Mucosa of rectum (tissue), 2 donors: ENCODE data around the gene GVQW3.

Source experiments
- H3K27ac ChIP-seq, 2 donors: one replicate each; pipeline ENCODE4 v1.7.0; 2013; ENCODE audit warnings: inconsistent platforms in 2 of 2, low read depth in 2 of 2, low read length in 2 of 2
- H3K27me3 ChIP-seq, 2 donors: one replicate each; pipeline ENCODE4 v1.7.0; 2013; ENCODE audit warnings: low read length in 2 of 2; ENCODE audit not compliant: control insufficient read depth in 2 of 2, insufficient read depth in 2 of 2
- H3K36me3 ChIP-seq, 2 donors: one replicate each; pipeline ENCODE4 v1.7.0; 2013; ENCODE audit warnings: low read length in 2 of 2; ENCODE audit not compliant: control insufficient read depth in 2 of 2, insufficient read depth in 2 of 2
- H3K4me1 ChIP-seq, 2 donors: one replicate each; pipeline ENCODE4 v1.7.0; 2013; ENCODE audit warnings: low read length in 2 of 2, mild to moderate bottlenecking in 1 of 2; ENCODE audit not compliant: control insufficient read depth in 2 of 2, insufficient read depth in 2 of 2
- H3K4me3 ChIP-seq, 2 donors: one replicate each; pipeline ENCODE4 v1.7.0; 2013; ENCODE audit warnings: low read length in 2 of 2
- H3K9ac ChIP-seq, 2 donors: one replicate each; pipeline ENCODE4 v1.7.0; 2013; ENCODE audit warnings: low read length in 2 of 2, low read depth in 1 of 2, mild to moderate bottlenecking in 1 of 2
- H3K9me3 ChIP-seq, 2 donors: one replicate each; pipeline ENCODE4 v1.7.0; 2013; ENCODE audit warnings: low read length in 2 of 2; ENCODE audit not compliant: control insufficient read depth in 2 of 2
- donor health status: healthy.
- donor health status: Normal muscosa, but diverticular disease.

GVQW3 gene

DNA sequence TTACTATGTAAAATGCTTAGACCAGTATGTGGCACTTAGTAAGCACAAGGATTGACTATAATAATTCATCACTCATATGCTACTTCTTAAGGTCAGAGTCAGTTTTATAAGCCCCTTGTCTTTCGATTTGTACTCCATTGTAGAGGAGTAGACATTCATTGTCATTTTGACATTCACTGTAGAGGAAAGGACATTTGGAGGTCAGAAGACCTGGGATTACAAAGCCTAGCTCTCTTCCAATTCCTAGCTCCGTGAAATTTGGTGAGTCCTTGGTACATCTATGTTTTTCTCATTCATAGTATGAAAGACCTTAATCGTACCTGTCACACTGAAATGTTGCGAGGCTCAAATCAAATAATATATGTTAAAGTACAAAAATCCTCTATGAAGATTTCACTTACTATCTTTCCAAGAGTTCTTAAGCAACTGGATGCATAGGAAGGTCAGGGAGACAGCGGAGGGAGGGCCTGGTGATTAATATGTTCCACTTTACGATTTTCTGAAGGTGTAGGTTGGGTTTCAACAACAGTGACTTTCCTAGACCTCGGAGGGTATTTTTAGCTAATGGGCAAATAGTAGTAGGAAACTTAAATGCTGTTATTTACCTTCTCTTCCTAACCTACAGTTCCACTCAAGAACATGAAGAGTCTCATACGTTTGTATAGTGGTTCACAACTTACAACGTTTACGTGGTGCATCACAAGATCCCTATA lies 62.3 kb downstream of the GVQW3 start:
- peaks cover 2 to 17% of the 10 kb centered on the region in 2 donors for H3K36me3 ChIP-seq
- H3K27ac ChIP-seq: peak overlapping the region in 1 of 2 donors; percentile 93

DNA sequence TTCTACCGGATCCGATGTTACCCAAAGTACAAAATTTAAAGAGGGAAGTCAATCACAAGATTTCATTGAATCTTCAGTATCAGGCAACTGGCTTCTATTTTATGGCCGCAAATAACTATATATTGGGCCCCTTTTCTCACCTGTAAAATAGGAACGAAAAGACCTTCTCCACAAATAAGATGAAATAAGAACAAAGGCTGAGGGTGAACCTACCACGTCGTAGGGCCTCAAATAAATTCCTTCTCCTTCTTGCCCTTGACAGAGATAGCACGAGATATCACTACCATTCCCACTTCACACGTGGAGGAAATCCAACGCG lies 62.9 kb downstream of the GVQW3 start:
- H3K9ac ChIP-seq: peak overlapping the region; percentile 89 to 99
- peaks cover 5 to 18% of the 10 kb centered on the region in 2 donors for H3K36me3 ChIP-seq
- H3K27me3 ChIP-seq: no peaks in the 10 kb centered on the region
- peak overlapping the region; percentile 89 to 93 for H3K27ac ChIP-seq
- H3K4me3 ChIP-seq: peak overlapping the region; percentile 97 to 100
- peaks cover 10 to 14% of the 10 kb centered on the region in 2 donors for H3K4me1 ChIP-seq
- no peaks in the 10 kb centered on the region for H3K9me3 ChIP-seq

More for the DNA sequence above, 62.3 kb downstream of the GVQW3 start:
- no peaks in the 10 kb centered on the region for H3K27me3 ChIP-seq
- H3K4me1 ChIP-seq: peaks cover 10 to 14% of the 10 kb centered on the region in 2 donors
- H3K4me3 ChIP-seq: peak overlapping the region; percentile 97 to 100
- no peaks in the 10 kb centered on the region for H3K9me3 ChIP-seq
- H3K9ac ChIP-seq: peak overlapping the region; percentile 89 to 99

DNA sequence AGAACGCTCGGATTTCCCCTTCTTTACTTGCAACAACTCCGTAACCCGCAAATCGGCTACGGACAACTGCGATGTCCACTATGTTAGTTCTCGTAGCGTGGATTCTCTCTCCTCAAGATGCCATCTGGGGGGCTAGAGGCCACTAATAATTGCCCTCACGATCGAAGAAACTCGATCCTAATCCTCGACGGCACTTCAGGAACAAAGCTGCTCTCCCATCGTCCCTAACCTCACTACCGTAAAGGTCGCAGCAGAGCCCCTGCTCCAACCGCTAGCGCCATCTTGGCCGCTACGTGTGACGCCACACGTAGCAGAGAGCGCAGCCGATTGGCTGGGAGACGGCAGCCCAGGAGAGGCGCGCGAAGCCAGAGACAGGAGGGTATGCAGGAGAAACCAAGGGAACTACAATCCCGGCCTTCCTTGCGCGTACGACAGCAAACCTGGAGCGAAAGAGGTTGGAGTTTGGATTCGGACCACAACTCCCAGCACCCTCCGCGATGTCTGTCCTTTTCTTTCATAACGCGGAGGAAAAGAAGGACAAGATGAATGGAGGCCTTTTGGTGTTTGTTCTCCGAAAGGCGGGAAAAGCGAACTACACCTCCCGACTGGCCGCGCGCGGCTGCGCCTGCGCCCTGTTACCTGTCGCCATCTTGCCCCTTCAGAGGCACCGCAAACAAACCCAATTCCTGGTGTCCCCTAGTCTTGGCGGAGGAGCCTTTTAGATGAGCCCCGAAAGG lies 63.4 kb downstream of the GVQW3 start, which contains the start of gene EMSY:
Gene EMSY, plus strand, starts transcription at position 635 of the 737 bp plus-strand sequence. CDS start 1,921 bp downstream, outside the sequence.
- Histone ChIP-seq H3K36me3 (peaks cover 7 to 18% of the 10 kb centered on the region in 2 donors), H3K4me1 (peaks cover 10 to 14% of the 10 kb centered on the region in 2 donors), H3K27me3 (no peaks in the 10 kb centered on the region), H3K4me3 (peak within 1 kb of the TSS; percentile 97 to 100), H3K27ac (peak within 1 kb of the TSS; percentile 89 to 93), H3K9ac (peak within 1 kb of the TSS; percentile 89 to 99), H3K9me3 (no peaks in the 10 kb centered on the region)

DNA sequence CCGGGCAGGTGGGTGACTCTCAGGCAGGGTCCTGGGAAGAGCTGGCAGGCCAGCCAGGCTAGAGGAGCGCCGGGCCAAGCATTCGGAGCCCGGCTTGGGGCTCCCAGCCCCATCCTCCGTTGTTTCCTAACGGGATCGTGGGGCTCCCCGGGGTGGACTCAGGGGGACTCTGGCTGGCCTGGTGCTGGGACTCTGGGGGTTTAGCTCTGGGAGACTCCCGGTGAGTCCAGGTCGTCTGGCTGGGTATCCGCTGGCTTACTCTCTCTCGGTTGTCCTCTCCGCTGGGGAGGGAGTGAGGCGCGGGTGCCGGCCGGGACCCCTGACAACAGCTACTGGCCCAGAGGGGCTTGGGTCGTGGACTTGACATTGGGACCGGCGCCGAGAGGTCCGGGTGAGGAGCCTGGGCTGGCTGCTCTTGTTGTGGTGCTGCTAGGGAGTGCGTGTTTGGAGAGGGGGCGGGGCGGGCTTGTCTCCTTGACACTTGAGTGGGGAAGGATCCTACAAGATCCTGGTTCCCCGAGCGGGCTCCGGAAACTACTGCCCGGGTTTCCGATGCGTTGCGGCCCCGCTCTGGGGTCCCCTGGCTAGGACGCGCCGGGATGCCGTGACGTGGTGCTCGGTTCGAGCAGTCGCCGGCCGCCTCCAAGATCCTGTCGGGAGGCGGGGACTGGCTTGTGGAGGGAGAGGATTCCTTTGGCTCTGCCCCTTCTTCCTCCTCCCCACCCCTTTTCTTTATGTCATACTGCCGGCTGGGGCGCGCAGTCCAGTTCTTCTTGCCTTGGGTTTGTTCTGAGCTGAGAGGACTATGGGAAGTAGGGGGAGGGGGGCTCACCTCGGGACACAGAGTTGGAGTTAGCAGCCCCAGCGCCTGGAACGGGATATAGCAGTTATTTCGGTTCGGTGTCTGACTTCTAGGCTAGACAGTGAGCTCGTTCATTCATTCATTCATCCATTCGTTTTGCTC lies 64.3 kb downstream of the GVQW3 start:
- H3K9ac ChIP-seq: peak overlapping the region; percentile 89 to 90
- H3K4me3 ChIP-seq: peak overlapping the region; percentile 97 to 100
- peaks cover 10 to 14% of the 10 kb centered on the region in 2 donors for H3K4me1 ChIP-seq
- H3K36me3 ChIP-seq: peaks cover 7 to 24% of the 10 kb centered on the region in 2 donors
- H3K9me3 ChIP-seq: no peaks in the 10 kb centered on the region
- H3K27me3 ChIP-seq: no peaks in the 10 kb centered on the region
- peak overlapping the region; percentile 89 to 93 for H3K27ac ChIP-seq

DNA sequence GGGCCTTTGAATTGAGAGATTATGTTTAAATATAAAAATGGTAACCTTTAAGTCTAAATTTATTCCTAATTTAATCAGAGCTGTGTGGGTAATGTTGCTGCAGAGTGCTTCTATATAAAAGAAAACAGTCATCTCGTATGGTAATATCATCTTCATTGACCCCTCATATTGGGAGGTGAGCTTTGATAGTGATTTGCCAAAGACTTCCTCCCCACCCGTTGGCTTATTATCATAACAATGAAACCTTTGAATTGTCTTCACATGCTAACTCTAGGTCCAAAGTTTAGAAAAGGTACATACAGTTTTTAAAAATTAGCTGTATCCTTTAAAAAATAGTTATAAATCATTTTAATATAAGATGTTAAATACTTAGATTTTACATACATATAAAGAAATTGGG lies 67.4 kb downstream of the GVQW3 start:
- H3K4me3 ChIP-seq: no peak overlapping the region
- no peaks in the 10 kb centered on the region for H3K9me3 ChIP-seq
- H3K27ac ChIP-seq: no peak overlapping the region
- no peak overlapping the region for H3K9ac ChIP-seq
- H3K27me3 ChIP-seq: no peaks in the 10 kb centered on the region
- peaks cover 5 to 36% of the 10 kb centered on the region in 2 donors for H3K36me3 ChIP-seq
- H3K4me1 ChIP-seq: peaks cover 5 to 9% of the 10 kb centered on the region in 2 donors

DNA sequence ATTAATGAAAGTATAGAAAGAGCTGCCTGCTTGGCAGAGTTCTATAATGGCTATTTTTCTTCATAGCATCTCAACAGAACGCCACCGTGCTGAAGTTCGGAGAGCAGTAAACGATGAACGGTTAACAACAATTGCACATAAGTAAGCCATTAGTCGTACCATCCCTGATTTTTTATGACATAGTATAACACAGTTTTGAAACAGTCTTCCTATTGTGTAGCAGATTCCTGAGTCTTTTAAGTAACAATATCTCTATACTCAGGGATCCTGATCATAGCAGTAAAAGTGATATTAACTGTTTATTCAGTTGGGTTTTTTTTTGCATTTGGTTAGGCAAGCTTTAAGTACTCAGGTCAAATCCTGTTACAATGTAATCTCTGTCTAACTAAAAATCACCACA lies 72.1 kb downstream of the GVQW3 start:
- H3K4me3 ChIP-seq: no peak overlapping the region
- H3K9me3 ChIP-seq: no peaks in the 10 kb centered on the region
- H3K27me3 ChIP-seq: no peaks in the 10 kb centered on the region
- no peak overlapping the region for H3K9ac ChIP-seq
- no peaks in the 10 kb centered on the region for H3K4me1 ChIP-seq
- H3K36me3 ChIP-seq: peaks cover 5 to 29% of the 10 kb centered on the region in 2 donors
- H3K27ac ChIP-seq: no peak overlapping the region

DNA sequence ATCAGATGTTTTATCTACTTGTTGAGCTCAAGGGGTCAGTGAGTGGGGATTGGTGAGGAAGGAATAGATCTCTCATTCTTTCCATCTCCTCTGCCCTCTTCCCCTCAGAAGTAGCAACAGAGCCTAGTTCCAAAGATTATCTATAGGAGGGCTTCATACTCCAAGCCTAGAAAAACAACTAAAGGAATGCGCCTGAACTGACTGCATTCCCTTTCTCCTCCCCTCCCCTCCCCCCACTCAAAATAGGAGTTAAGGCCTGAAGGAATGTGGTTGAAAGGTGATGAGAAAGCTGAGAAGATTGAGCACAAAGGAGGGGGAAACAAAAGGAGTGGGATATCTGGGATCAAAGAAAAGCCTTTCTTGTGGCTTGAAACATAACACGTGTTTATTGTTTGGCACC lies 74.2 kb downstream of the GVQW3 start:
- Histone ChIP-seq H3K4me1 (no peaks in the 10 kb centered on the region), H3K9me3 (no peaks in the 10 kb centered on the region), H3K27ac (no peak overlapping the region), H3K27me3 (no peaks in the 10 kb centered on the region), H3K9ac (no peak overlapping the region), H3K4me3 (no peak overlapping the region), H3K36me3 (peaks cover 3 to 20% of the 10 kb centered on the region in 2 donors)

DNA sequence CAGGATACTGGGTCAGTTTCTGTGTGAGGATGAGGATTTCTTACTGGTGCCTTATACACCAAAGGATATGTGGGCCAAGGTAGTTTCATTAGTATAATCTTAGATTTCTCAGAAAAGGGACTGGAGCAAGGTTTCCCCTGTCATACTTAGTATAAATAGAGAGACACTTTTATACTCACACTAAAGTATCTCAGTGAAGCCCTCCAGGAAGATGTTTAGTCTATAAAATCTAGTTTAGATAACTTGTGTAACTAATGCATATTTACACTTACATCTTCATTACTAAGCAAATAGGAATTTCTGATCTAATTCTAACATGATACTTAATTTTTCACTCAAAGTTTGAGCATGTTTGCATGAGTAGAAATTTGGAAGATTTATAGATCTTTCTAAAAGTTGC lies 74.8 kb downstream of the GVQW3 start:
- no peaks in the 10 kb centered on the region for H3K27me3 ChIP-seq
- H3K9me3 ChIP-seq: no peaks in the 10 kb centered on the region
- H3K27ac ChIP-seq: no peak overlapping the region
- no peaks in the 10 kb centered on the region for H3K4me1 ChIP-seq
- H3K9ac ChIP-seq: no peak overlapping the region
- H3K36me3 ChIP-seq: peaks cover 3 to 16% of the 10 kb centered on the region in 2 donors
- no peak overlapping the region for H3K4me3 ChIP-seq

DNA sequence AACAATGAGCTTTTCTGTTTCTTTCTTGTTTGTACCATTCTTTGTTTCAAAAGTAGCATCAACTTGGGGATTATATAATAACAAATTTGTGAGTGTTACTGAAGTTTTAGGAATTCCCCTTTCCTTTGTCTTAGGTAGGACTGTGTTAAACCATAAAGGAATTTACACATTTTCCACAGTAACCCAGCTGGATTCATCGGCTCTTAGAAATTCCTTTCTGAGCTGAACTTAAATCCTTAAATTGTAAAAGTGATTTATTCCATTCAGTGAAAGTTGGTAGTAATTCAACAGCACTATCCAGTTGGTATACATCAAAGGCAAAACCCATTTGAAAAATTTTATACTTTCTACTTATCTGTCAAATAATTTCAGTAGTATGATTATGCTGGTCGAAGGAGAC lies 75.4 kb downstream of the GVQW3 start:
- no peaks in the 10 kb centered on the region for H3K27me3 ChIP-seq
- no peaks in the 10 kb centered on the region for H3K4me1 ChIP-seq
- H3K4me3 ChIP-seq: no peak overlapping the region
- peaks cover 3 to 14% of the 10 kb centered on the region in 2 donors for H3K36me3 ChIP-seq
- no peaks in the 10 kb centered on the region for H3K9me3 ChIP-seq
- no peak overlapping the region for H3K27ac ChIP-seq
- H3K9ac ChIP-seq: no peak overlapping the region
